K562 (cell line): ENCODE data around the gene FSTL4. TPM values are rescaled to one million over a fixed set of nuclear protein-coding genes. Genes with fewer than 3 reads are reported as not detected.

Experiments
- ATAC-seq: fragments of 200-7000 bp; cut with Tn5 transposase; 3 replicates; pipeline ENCODE4 v1.9.1; 2020; ENCODE audit warnings: moderate library complexity
- BruUV-seq: library from RNA; stranded (reverse); fragments of 400-500 nt; replicated peaks from 2 replicates; lab custom pipeline; 2021; lab: Mats Ljungman, UMichigan
- CTCF ChIA-PET: fragments of 300-600 bp; formaldehyde crosslinking; extraction: SDS; loops from one replicate; lab custom pipeline; 2021; ENCODE audit warnings: low intra/inter-chr PET ratio; lab: Yijun Ruan, JAX
- POLR2A ChIA-PET: fragments of 300-600, 350-650 bp; sonication (Branson Sonifier 250); formaldehyde crosslinking; extraction: SDS; loops from one replicate; lab custom pipeline; 2021; ENCODE audit warnings: antibody characterized with exemption, inconsistent platforms; lab: Yijun Ruan, JAX
- DNase-seq, 4 experiments: peaks; one replicate each; pipeline versions ENCODE4 v3.0.0 to v3.0.0-alpha.2; 2011 to 2018; ENCODE audit warnings: low spot score in 3 of 4, mixed read lengths in 3 of 4; ENCODE audit errors: extremely low read depth in 1 of 4
- FAIRE-seq: peaks from 2 replicates; lab custom pipeline; 2011; peaks lifted over from hg19 to GRCh38; lab: Jason Lieb, UNC
- H2AFZ ChIP-seq: 2 replicates; pipeline ENCODE4 v1.6.0; 2011; ENCODE audit warnings: low read depth, low read length, control low read depth, inconsistent platforms
- H3K27ac ChIP-seq: fragments of 200-600 bp; 3 replicates; pipeline ENCODE4 v1.8.0; 2011; ENCODE audit warnings: low read depth, mild to moderate bottlenecking, control low read depth, inconsistent platforms, low read length, moderate library complexity, mixed read lengths; ENCODE audit errors: extremely low read depth
- H3K27me3 ChIP-seq, 2 experiments: fragments of 300-600 bp in 1 of 2; 2 replicates in 1 of 2; 3 replicates in 1 of 2; pipeline versions ENCODE4 v1.6.0 to v1.8.0; 2011; ENCODE audit warnings: inconsistent platforms in 2 of 2, low read length in 2 of 2, mild to moderate bottlenecking in 1 of 2, mixed read lengths in 1 of 2, moderate library complexity in 1 of 2; ENCODE audit not compliant: control insufficient read depth in 2 of 2, insufficient read depth in 2 of 2
- H3K36me3 ChIP-seq: fragments of 300-600 bp; 3 replicates; pipeline ENCODE4 v1.8.0; 2011; ENCODE audit warnings: mild to moderate bottlenecking, low read length, inconsistent platforms; ENCODE audit not compliant: control insufficient read depth, insufficient read depth
- H3K4me1 ChIP-seq, 2 experiments: fragments of 200-600 bp in 1 of 2; replicated peaks in 1 of 2; 2 replicates in 1 of 2; 3 replicates in 1 of 2; pipeline versions ENCODE4 v1.5.1 to v1.8.0; 2011; ENCODE audit warnings: inconsistent platforms in 2 of 2, low read length in 2 of 2, mild to moderate bottlenecking in 1 of 2, mixed read lengths in 1 of 2, moderate library complexity in 1 of 2; ENCODE audit not compliant: control insufficient read depth in 2 of 2, insufficient read depth in 2 of 2
- H3K4me2 ChIP-seq: 2 replicates; pipeline ENCODE4 v1.6.1; 2011; ENCODE audit warnings: low read length, control low read depth, inconsistent platforms, mixed read lengths; ENCODE audit not compliant: insufficient read depth
- H3K4me3 ChIP-seq: fragments of 200-600 bp; sonication (generic), shearing (Covaris generic); 2 replicates; pipeline ENCODE4 v1.5.1; 2016; ENCODE audit warnings: control low read depth, inconsistent platforms
- H3K79me2 ChIP-seq: fragments of 200-600 bp; 3 replicates; pipeline ENCODE4 v1.8.0; 2011; ENCODE audit warnings: low read length, inconsistent platforms; ENCODE audit not compliant: control insufficient read depth, insufficient read depth
- H3K9ac ChIP-seq, 2 experiments: 2 replicates each; pipeline versions ENCODE4 v1.6.0 to v1.6.1; 2011; ENCODE audit warnings: low read depth in 2 of 2, low read length in 2 of 2, control low read depth in 1 of 2, inconsistent platforms in 1 of 2, mild to moderate bottlenecking in 1 of 2, mixed read lengths in 1 of 2; ENCODE audit not compliant: insufficient read depth in 1 of 2
- H3K9me1 ChIP-seq: one replicate; pipeline ENCODE4 v1.6.0; 2011; ENCODE audit warnings: inconsistent platforms, mild to moderate bottlenecking, low read length, moderate library complexity; ENCODE audit not compliant: control insufficient read depth, insufficient read depth
- H3K9me3 ChIP-seq: replicated peaks from 2 replicates; pipeline ENCODE4 v1.5.1; 2011; ENCODE audit warnings: low read depth, low read length, inconsistent platforms; ENCODE audit not compliant: control insufficient read depth, insufficient read depth
- H4K20me1 ChIP-seq: replicated peaks from 2 replicates; pipeline ENCODE4 v1.6.1; 2011; ENCODE audit warnings: low read length, inconsistent platforms, mixed read lengths; ENCODE audit not compliant: control insufficient read depth, insufficient read depth
- CREB3 ChIP-seq: fragments of 450-650 bp; conservative IDR thresholded peaks from 2 replicates; pipeline ENCODE4 v1.6.1; 2016; ENCODE audit warnings: missing genetic modification characterization, low read depth, mild to moderate bottlenecking, missing compliant biosample characterization, moderate library complexity
- KDM1A ChIP-seq, 2 experiments: fragments of 450-650 bp; IDR thresholded peaks; 2 replicates each; pipeline ENCODE4 v1.6.1; 2016; ENCODE audit warnings: mild to moderate bottlenecking in 2 of 2
- MCM3 ChIP-seq: fragments of 450-650 bp; IDR thresholded peaks from 2 replicates; pipeline ENCODE4 v1.6.1; 2016
- TRIM24 ChIP-seq, 2 experiments: fragments of 450-650 bp; IDR thresholded peaks; 2 replicates each; pipeline ENCODE4 v1.6.1; 2016
- WGBS: fragments of 100-300 bp; shearing (Covaris generic); methylation state at CpG from one replicate; pipeline ENCODE4 v1.1.6; 2016; ENCODE audit warnings: low coverage, mixed read lengths; ENCODE audit not compliant: insufficient coverage; ENCODE audit errors: missing lambda C conversion rate; 5-methylcytosine and 5-hydroxymethylcytosine counted together
- in situ Hi-C: fragments of 300-500 bp; cut with MboI; formaldehyde crosslinking; loops from 4 replicates; pipeline ENCODE4 v1.15.0; 2018; ENCODE audit warnings: inconsistent platforms, mixed read lengths
- intact Hi-C: fragments of 100-400 bp; cut with micrococcal nuclease; formaldehyde crosslinking; loops from 2 replicates; pipeline ENCODE4 v1.14.2; 2022
- polyA plus RNA-seq, 8 experiments: library from polyadenylated mRNA; depleted of rRNA in 4 of 8; stranded (reverse) in 5 of 8; unstranded in 3 of 8; fragments of >200 nt; fragmentation: Nextera tagmentation in 2 of 8; fragmentation: Illumina TruSeq in 1 of 8; extraction: Ambion mirVana in 2 of 8; extraction: Trizol in 1 of 8; gene quantifications; 2 replicates each; pipeline versions ENCODE4 v1.2.1 to v1.2.3, GENCODE V29; 2011 to 2014; ENCODE audit warnings: inconsistent platforms in 1 of 8, missing spikeins in 1 of 8
- total RNA-seq, 7 experiments: library from RNA; depleted of rRNA in 6 of 7; stranded (reverse); fragments of >200 nt in 6 of 7; fragmentation: Illumina TruSeq in 2 of 7; extraction: Trizol in 2 of 7; gene quantifications; 2 replicates each; pipeline versions ENCODE4 v1.2.1 to v1.2.3, GENCODE V29; 2011 to 2021; ENCODE audit warnings: low replicate concordance in 1 of 7

The FSTL4 gene
- total and polyA plus RNA-seq, 9 of the 15 experiments (the other 6 are each of a cell fraction or from before 2014, with no cell fraction given) = 0.08 to 0.18 (median 0.10) TPM; not detected in 5

DNA sequence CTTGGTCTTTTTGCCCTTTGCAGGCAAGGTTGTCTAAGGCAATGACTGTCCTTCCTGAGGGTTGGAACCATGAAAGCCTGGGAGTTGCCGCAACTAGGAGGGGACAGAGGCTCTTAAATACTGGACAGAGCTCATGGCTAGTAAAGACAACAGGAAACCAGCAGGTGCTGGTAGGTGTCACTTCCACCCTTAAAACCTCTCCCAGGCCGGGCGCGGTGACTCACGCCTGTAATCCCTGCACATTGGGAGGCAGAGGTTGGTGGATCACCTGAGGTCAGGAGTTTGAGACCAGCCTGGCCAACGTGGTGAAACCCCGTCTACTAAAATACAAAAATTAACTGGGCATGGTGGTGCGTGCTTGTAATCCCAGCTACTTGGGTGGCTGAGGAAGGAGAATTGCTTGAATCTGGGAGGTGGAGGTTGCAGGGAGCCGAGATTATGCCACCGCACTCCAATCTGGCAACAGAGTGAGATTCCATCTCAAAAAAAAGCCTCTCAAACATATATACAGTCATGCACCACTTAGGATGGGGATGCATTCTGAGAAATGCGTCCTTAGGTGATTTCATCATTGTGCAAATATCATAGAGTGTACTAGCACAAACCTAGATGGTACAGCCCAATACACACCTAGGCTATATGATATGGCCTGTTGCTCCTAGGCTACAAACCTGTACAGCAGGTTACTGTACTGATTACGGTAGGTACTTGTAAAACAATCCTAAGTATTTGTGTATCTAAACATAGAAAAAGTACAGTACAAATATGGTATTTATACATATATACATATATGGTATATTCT is 457.9 kb downstream of the FSTL4 start:
- Histone ChIP-seq H4K20me1 (no peaks in the 10 kb centered on the region), H3K79me2 (no peaks in the 10 kb centered on the region), H3K36me3 (no peaks in the 10 kb centered on the region), H3K9me3 (no peaks in the 10 kb centered on the region), H3K4me3 (no peak overlapping the region), H3K9ac (no peak overlapping the region), H3K4me2 (no peak overlapping the region), H3K27me3 (peaks cover 29 to 32% of the 10 kb centered on the region in 2 experiments), H2AFZ (no peak overlapping the region), H3K4me1 (no peaks in the 10 kb centered on the region), H3K9me1 (no peaks in the 10 kb centered on the region), H3K27ac (no peak overlapping the region)
- no peak for ATAC-seq
- in situ Hi-C loops = no loop called here
- FAIRE-seq = no peak
- POLR2A ChIA-PET = no interaction called here
- under 1% methylated on average over 12 of the region's 12 CpGs for WGBS
- BruUV-seq = no TSS peak
- CTCF ChIA-PET = interaction anchor here (0.6 kb wide), 1 partner anchor 750 kb away, joined by 3 read pairs; no protein-coding TSS in a partner anchor
- intact Hi-C loops = no loop called here
- no peak for DNase-seq
- TF ChIP-seq MCM3 (no peak), KDM1A (IDR thresholded peaks at IDR 0.05) (peak; percentile 69 to 70; a peak in 3 of 4 replicates), TRIM24 (IDR thresholded peaks at IDR 0.05) (no peak), CREB3 (tag) (no peak)
